IPS-NIHi7 (cell line): ENCODE measurements around the gene NPR2.

ENCODE experiments used
- DNase-seq: peaks from one replicate; pipeline ENCODE4 v3.0.0; 2012; ENCODE audit warnings: mixed read lengths; ENCODE audit errors: extremely low spot score

NPR2 gene

DNA sequence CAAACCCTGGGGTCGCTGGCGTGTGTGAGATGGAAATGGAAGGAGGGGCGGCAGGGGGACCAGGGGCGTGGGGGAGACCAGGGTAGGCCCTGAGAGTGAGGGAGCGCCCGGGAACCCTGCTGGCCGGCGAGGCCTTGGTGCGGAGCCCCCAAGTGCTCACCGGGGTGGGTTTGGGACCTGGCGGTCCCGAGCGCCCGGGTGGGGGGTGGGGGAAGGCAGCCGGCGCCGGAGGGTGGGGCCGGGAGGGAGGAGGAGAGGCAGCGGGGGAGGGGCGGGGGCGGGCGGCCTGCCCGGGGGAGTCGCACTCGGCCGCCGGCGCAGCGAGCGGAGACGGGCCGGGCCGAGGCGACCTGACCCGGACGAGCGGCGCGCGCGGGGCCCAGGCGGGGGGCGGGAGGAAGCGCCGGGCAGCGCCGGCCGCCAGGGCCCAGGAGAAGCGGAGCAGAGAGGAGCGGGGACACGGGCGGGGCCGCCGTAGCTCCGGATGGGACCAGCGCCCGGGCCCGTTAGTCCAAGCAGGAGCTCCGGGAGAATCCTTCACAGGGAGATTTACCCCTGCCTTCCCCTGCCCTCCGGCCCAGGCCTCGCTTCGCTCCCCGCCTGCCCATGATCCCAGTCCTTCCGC lies at the start of gene NPR2:
NPR2 (plus strand) TSS at position 295 of the 625 bp plus-strand sequence. CDS start 818 bp downstream, outside the sequence.
- DNase-seq, result peak; percentile 68

DNA sequence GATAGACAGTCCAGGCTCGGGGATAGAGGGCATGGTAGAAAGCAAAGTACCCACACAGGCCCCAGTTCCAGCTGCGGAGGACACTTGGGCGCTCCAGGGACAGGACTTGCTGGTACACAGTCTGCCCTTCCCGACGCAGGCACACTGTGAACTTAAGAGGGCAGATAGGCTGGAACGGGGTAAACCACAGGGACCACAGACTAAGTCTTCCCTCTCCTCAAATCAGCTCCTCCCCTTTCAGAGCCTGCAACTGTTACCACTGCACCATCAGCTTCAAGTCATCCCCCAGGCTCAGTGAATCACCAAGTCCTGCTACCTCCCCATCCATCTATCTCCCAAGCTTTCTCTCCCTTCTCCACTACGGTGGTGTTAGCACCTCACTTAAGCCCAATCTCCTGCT lies 49.7 kb upstream of the NPR2 start:
- no peak for DNase-seq

DNA sequence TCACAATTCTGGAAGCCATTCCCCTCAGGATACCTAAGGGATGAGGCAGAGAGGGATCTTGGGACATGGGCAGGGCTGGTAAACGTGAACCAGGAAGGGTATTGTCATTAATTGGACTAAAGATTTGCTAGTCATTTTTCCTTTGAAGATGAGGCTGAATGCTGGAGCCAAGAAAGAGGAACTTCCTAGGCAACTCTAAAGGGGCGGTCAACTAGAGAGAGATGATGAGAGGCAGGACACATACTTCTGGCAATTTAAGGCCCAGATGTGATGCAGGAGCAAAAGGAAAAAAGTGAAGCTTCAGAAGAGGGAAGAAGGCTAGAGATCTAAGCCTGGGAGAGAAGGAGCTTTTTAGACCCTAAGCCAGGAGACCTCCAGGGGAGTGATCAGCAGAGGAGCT lies 47.9 kb upstream of the NPR2 start:
- DNase-seq, result no peak

DNA sequence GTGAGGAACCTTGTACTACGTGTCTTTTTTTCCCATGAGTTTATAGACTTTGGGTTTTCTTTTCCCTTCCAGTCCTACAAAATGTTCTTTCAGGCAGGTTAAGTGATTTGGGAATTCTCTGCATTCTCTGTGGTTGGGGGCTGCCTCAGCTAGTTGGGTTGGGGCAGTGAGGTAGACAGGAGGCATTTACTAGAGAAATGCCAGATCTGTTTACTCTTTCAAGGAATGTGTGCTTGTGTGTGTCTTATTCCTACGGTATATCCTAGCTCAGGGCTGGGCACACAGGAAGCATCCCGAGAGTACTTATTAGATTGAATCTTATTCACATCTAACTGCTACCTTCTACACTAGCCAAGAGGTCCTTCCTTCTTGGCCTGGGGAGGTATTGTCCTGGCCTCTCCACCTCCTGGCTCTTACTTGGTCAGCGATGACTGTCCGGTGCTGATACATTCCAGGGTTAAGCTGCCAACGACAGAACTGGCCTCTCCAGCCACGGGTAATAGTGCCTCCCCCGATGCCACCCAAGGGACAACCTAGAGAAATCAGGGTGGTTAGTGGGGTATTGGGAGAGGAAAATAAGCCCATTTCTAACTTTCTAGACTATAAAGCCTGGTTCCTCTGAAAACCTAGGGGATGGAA lies 47.4 kb upstream of the NPR2 start:
- no peak for DNase-seq

DNA sequence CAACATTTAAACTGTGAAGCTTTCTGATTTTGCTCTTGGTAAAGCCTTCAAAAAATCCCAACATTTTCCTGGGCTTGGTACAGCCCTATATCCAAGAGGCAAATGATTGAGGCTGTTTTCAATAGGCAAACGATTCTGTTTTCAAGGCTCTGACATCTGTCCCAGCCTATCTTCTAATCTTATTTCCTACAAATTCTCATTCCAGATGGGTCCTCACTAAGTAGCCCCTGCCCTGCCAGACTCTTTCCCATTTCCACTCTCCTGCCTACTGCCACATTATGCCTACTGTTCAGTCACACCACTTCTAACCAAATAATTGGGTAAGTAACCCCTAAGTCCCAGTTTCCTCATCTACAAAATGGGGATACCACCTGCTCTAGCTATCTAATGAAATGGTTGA lies 45.8 kb upstream of the NPR2 start:
- DNase-seq, result no peak

DNA sequence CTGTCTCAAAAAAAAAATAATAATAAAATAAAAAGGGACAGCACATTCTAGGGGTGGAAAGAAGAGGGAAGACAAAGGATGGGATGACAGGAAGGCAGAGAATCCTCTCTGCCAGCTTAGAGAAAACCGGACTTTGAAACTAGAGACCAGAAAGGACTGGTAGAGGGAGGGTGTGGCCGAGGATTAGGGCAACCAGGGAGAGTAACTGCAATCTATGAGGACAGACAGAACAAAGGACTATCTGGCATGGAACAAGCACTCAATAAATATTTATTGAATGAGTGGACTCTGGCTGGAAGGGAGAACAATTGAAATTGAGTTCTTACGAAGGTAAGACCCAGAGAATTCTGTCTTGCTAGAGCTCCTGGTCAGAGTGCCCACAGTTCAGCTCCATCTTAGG lies 44.8 kb upstream of the NPR2 start:
- DNase-seq, result no peak

DNA sequence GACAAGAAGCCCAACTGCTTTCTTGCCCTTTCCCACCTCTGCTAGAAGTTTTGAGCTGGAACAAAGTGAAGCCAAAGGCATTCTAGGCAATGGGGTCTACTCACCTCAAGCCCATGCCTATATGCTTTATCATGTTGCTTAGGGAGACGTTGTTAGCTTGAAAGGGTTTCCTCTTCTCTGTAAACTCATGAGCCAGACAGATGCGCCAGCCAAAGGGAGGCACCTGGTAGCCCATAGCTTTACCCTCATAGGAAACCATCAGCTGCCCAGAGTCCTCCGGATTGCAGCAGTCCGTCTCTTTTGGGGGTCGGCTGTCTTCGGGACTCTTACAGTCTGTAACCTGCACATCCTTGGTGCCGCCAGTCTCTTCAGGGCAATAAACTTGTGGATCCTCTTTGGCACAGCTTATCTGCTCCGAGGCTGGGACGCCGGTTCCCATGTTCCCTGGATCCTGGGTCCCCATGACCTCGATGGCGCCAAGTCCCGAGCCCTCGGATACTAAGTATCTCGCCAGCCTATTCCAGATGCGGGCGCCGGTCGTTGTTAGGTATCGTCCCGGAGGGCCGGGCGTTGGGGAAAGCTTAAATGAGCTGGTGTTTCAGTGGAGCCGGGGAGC lies 43.0 kb upstream of the NPR2 start:
- no peak for DNase-seq

DNA sequence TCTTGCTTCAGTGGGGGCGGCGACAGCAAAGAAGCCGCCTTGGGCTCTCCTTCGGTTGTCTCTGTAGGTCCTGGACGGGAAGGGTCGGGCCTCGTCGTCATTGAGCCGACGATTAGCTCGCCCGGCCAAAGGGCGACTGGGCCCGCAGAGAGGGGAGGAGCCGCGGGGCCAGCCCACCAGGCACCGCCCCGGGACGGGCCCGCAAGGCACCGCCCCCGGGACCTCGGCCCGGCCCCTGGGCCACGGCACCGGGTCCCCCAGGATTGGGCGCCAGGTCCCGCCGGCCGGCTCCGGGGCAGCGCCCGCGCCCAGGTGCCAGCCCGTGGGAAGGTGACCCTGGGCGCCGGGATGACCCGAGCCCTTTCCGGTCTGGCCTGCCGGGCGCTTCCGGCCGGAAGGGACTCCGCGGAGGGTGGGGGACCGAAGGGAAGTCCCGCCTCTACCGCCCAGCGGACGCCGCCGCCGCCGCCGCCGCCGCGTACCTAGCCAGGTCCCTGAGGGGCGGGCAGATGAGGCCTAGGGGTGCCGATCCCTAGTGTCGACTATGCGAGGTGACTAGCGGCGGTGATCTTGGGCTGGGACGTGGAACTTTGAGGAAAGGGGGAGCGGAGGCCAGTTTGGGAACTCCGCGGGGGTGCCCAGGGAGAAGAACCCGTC lies 42.4 kb upstream of the NPR2 start, which contains the start of the genes GBA2 and RGP1:
GBA2 (minus strand) TSS at position 371 of the 657 bp plus-strand sequence. CDS start 524 bp downstream, outside the sequence.
RGP1 (plus strand) TSS at position 430 of the 657 bp plus-strand sequence. CDS start 469 bp downstream, outside the sequence.
- DNase-seq, result peak; percentile 81

DNA sequence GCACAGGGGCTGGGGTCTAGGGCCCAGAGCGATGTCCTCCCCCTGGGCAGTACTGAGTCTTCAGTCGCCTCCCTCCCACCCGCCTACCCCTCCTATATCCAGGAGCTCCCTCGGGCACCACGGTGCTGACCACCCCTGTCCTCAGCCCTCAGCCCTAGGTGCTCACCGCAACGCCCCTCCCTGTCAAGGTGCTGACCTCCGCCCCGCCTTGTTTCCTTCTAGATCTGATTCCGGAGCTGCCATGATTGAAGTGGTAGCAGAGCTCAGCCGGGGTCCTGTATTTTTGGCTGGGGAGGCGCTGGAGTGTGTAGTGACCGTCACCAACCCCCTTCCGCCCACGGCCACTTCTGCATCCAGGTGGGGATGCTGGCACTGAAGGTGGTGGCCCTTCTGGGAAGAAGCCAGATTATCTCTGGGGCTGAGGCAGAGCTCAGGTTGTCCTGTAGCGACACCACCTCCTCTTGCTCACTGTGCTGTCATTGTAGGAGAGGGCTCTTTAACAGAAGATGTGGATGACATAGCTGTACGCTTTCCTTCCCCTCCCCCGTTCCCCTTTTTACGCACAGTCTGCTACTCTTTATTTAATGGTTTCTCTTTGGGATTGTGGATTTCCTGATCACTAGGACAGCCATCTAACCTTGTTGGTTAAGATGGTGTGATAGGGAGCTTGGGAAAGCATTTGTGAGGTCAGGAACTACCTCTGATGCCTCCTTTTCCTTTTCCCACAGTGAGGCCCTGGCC lies 41.7 kb upstream of the NPR2 start:
- no peak for DNase-seq

DNA sequence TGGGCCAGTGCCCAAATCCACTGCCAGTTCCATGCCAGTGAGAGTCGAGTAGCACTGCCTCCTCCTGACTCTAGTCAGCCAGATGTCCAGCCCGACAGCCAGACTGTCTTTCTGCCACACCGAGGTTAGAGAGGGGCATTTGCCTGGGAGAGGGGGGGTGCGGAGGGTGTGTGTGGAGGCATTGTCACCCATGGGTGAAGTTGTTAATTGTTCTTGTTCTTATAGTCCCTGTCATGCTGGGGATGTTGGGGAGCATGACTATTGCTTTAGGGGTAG lies 41.2 kb upstream of the NPR2 start:
- no peak for DNase-seq

DNA sequence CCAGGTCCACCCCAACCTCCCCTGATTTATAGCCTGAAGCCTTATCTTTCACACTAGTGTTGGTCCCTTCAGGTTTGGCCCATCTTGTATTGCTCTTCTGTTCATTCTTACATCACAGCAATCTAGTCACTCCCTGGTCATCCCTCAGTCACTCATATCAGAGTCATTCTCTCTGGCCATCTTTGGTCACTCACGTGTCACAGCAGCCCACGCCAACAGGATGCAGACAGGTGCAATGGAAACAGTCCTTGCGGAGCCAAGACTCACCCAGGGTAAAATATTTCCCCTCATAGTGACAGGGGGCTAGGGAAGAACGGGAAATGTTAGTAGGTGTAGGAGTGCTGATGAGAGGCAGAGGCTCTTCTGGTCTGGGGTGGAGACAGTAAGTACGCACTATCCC lies 37.9 kb upstream of the NPR2 start:
- DNase-seq, result no peak

DNA sequence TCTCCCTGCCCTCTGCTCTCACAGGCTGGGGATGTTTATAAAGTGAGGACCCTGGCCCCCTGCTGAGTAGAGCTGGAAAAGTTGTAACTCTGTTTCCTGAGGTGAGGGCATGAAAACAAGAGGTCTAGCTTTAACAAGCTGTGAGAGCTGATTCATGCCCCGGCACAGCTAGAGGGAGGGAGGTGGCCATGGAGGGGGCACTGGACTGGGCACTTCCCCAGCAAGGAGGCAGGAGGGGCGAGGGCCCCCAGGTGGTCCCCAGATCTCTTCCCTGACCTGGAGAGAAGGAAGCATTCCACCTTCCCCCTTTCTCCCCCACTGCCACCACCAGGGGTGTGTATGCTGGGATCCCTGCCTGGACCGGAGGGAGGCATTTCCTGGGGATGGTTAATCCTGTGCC lies 37.1 kb upstream of the NPR2 start, which contains the start of gene MSMP:
MSMP (minus strand) TSS at position 13 of the 400 bp plus-strand sequence. CDS start 147 bp downstream, outside the sequence.
- no peak for DNase-seq

DNA sequence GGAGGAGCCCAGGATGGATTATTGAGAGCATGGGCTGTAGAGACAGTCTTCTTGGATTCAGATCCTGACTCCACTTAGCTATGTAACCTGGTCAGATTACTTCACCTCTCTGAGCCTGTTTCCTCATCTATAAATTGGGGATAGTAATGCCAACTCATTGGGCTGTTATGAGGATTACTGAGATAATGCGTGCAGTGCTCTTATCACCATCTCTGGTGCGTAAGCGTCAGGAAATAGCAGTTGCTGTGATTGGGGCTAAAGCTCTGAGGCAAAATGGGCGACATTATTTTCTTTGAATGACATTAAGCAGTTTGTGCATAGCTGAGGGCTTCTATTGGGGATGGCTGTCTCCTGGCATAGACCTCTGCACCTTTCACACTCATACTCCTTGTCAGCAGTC lies 36.3 kb upstream of the NPR2 start:
- no peak for DNase-seq

DNA sequence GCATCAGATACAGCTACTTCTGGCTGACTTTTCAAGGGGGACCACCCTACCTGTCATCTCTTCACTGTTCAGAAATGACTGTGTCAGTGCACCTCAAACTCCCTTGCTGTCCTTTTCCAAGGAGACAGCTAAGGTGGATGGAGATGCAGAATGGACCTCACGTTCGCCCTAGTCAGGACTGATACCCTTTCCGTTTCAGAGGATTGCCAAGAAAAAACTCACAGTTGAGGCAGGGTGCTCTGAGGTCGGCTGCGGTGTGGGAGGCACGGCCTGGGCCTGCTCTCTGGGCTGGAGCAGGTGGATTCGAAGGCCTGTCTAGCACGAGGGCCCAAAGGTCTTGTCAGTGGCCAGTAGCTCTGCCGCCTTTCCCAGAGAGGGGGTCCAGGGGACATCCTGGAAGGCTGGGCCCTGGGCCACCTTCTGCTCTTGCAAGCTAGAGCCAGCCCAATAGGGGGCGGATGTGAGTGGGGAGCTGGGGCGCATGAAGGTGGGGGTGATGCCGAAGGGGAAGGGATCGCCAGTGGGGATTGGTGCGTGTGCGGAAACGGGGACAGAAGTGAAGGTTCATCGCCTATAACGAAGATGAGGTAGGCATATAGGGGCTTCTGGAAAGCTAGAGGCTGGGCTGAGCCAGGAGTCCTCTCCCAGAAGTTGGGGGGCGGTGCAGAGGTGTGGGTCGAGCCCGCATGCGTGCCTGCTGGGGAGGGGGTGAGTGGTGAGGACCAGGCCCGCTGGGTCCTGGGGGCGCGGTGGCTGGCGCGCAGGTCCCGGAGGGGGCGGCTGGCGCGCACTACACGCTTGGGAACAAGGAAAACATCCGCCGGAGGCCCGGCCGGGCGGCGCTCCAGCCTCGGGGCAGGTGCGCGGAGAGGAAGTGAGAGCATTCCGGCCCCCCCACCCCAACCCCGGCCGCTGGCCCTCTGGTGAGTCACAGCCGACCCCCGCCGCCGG lies 34.8 kb upstream of the NPR2 start:
- peak; percentile 63 for DNase-seq

DNA sequence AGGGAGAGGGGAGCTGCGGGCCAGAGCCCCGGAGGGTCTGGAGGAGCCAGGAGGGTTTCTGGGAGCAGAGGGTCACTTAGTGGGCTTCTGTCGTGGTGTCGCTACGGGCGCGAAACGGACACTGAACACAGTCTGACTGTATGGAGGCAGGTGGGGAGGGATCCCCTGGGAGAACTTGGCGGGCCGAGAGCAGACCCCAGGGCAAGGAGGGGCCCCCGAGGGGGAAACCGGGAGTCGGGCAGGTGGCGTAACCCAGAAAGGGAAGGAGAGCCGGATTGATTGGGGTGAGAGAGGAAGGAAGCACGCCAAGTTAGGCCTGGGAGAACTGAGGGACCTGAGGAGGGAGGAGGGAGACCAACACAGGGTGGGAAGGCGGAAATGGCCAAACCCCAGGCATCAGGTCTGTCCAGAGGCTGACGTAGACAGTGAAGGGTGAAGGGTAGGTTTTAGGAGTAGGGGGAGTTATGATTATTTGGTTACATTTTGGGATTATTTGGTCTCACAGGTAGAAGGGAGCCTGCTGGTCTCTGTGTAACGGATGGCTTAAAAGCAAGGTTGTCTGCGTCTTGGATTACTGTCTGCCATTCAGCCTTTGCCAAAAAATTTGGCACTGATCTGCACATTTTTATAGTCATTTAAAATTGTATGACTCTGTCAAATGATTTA lies 34.0 kb upstream of the NPR2 start:
- DNase-seq, result peak; percentile 55

DNA sequence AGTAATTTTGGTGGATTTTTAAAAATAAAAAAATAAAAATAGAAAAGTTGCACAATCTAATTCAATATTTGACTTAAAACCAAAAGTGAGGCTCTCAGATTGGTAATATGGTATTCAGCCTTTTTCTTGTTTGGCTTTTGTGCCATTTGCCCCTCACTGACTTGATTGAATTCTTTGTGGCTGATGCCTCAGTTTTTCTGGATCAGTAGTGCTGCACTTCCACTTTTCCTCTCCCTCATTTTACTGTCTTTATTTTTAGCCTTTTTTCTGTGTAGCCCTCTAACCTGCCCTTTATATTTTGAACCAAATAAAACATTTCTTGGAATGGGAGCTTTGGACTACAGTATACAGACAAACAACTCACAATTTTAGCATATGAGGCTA lies 33.5 kb upstream of the NPR2 start:
- DNase-seq, result no peak

DNA sequence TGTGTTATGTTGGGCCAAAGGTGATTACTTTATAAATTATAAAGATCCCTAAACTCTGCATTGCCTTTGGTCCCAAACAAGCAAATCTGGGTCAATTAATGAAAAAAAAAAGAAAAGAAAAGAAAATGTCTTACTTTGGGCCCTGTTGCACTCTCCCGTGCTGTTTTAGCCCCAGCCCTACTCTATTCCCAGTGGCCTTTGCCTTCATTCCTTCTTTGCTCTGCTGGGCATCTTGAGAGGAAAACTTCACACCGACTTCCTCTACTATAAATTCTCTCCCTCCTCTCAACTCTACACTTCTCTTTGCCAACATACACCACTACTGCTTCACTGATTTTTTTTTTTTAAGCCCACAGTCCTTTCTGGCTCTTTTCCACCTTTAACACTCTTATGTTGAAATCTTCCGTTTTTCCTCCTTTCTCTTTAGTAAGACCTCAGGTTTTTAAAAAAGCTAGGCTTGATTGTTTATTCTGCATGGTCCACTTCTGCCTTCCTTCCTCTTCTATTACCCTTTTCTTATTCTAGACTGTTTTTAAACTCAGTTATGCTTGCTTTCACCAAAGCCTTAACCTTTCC lies 32.8 kb upstream of the NPR2 start:
- DNase-seq, result no peak

DNA sequence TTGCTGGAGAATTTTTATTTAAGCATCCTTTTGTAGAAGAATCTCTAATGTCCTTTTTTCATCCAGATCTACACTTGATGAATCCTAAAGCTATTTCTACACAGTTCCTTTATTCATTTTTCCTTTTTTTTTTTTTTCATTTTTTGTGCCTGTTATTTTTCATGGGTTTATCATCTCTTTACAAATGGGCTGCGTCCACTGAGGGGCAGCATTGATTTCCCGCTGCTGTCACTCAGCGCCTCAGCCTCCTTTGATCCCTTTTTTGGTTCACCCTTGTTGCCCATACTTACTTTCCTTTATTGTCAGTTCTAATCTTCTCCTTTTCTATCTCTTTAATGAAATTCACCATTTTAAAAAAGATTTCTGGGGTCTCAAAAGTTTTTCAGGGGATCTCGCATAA lies 31.6 kb upstream of the NPR2 start:
- no peak for DNase-seq

DNA sequence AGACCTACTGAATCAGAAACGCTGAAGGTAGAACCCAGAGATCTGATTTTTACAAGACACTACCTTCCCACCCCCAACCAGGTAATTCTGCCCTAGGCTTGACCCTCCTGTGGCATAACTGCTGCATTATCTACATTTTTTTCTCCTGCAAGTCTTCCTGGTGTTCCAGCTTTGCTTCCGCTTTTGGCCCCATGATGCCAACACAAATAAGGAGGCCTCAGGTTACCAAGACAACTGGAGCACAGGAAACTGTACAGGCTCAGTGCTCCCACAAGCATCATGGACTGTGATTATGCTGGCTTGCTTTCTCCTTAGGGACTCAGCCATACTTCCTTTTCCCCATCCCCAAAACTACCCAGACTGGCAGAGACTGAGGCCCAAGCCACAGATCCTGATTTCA lies 30.7 kb upstream of the NPR2 start:
- no peak for DNase-seq

DNA sequence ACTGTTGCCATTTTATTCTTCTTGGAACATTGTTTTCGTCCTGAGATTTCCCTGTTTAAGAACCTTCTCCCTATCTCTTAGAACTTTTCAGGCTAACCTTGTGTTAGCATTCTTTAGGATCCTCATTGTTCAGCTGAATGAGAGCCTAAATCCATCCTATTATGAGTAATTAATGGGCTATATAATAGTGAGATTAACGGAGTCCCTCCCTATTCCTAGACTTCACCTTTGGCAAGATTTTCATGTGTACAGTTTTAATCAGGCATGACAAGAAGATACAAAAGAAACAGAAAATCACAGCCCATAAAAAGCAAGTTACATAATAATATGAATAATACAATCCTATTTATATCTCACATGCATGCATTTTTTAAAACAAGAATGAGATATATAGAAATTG lies 28.2 kb upstream of the NPR2 start:
- DNase-seq, result no peak
